ENCODE measurements around the gene TEX53.

- no peak for TF ChIP-seq PRDM15 (CRISPR knock-in tag; IDR thresholded peaks at IDR 0.05)
- TF ChIP-seq GABPB1 (CRISPR knock-in tag; IDR thresholded peaks at IDR 0.05), result no peak
- no peak for TF ChIP-seq TEAD1 (CRISPR knock-in tag; IDR thresholded peaks at IDR 0.05)
- no peak for TF ChIP-seq MYBL2 (CRISPR knock-in tag; IDR thresholded peaks at IDR 0.05)
- no peak for TF ChIP-seq IRF1 (CRISPR knock-in tag; IDR thresholded peaks at IDR 0.05)
- TF ChIP-seq CTCF (IDR thresholded peaks at IDR 0.05), result no peak
- TF ChIP-seq CREB1 (CRISPR knock-in tag; IDR thresholded peaks at IDR 0.05), result no peak
- TF ChIP-seq USF2 (CRISPR knock-in tag; IDR thresholded peaks at IDR 0.05), result no peak
These were observed 24.0 kb downstream of the TEX53 start for GRCh38 chr9:114633438-114634089.

Data from WTC11 (cell line).